Parathyroid adenoma (tissue), 2 donors: ENCODE measurements around the gene FBLN7.

Experiments used
- H2AFZ ChIP-seq: fragments of 300-600 bp; sonication (generic); one replicate; pipeline ENCODE4 v1.7.0; 2017; ENCODE audit warnings: antibody characterized with exemption, mild to moderate bottlenecking
- H3K27ac ChIP-seq: fragments of 300-600 bp; sonication (generic); one replicate; pipeline ENCODE4 v1.7.0; 2017
- H3K27me3 ChIP-seq: fragments of 300-600 bp; sonication (generic); one replicate; pipeline ENCODE4 v1.7.0; 2017; ENCODE audit warnings: low read length; ENCODE audit not compliant: control insufficient read depth, insufficient read depth
- H3K36me3 ChIP-seq: fragments of 300-600 bp; sonication (generic); one replicate; pipeline ENCODE4 v1.7.0; 2017; ENCODE audit warnings: low read length; ENCODE audit not compliant: control insufficient read depth, insufficient read depth
- H3K4me1 ChIP-seq: fragments of 300-600 bp; sonication (generic); one replicate; pipeline ENCODE4 v1.7.0; 2017; ENCODE audit warnings: control low read depth
- H3K4me2 ChIP-seq: fragments of 300-600 bp; sonication (generic); one replicate; pipeline ENCODE4 v1.7.0; 2017; ENCODE audit warnings: low read length
- H3K4me3 ChIP-seq: fragments of 300-600 bp; sonication (generic); one replicate; pipeline ENCODE4 v1.7.0; 2017; ENCODE audit warnings: low read depth, low read length
- H3K79me2 ChIP-seq: fragments of 300-600 bp; sonication (generic); one replicate; pipeline ENCODE4 v1.7.0; 2017; ENCODE audit warnings: control low read depth
- H3K9ac ChIP-seq: fragments of 300-600 bp; sonication (generic); one replicate; pipeline ENCODE4 v1.7.0; 2017; ENCODE audit warnings: mild to moderate bottlenecking
- H3K9me3 ChIP-seq: fragments of 300-600 bp; sonication (generic); one replicate; pipeline ENCODE4 v1.7.0; 2017; ENCODE audit warnings: low read length; ENCODE audit not compliant: control insufficient read depth
- TF ChIP-seq, protein P1 (sequence below): fragments of 300-600 bp; sonication (generic); IDR thresholded peaks from one replicate; pipeline ENCODE4 v1.7.0; 2017; ENCODE audit warnings: antibody characterized with exemption, mild to moderate bottlenecking
- donor health status: primary hyperparathyroidism.

The FBLN7 gene

DNA sequence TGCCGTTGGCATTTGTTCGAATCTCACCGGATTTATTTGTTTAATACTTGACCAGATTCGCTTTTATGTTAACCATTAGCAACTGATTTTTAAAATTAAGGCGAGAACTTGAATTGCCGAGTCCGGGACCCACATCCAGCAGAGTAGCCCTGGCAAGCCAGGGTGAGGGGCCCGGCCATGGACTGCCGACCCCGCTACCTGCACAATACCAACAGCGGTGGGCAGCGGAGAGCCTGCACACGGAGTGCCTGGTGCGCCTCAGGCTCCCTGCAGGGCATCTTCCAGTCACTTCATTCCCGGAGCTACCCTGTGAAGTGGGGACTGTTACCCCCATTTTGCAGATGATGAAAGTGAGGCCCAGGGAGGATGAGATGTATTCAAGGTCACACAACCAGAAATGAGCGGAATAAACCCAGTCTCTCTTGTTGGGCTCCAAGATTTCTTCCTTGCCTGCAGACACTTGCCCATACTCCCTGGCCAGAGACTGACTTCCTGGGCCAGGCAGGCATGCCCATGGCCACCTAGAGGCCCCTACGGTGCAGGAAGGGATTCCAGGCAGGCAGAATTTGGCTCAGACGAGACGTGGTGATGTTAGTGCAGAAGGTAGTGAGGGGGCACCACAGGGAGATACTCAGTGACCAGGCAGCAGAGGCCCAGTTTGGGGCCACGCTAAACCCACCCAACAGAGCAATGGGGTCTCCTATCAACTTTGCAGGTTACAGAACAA is 2.9 kb downstream of the FBLN7 start:
- Histone ChIP-seq H2AFZ (no peak overlapping the region), H3K9me3 (no peaks in the 10 kb centered on the region), H3K36me3 (no peaks in the 10 kb centered on the region), H3K4me1 (peaks cover 5% of the 10 kb centered on the region), H3K4me3 (no peak overlapping the region), H3K27me3 (no peaks in the 10 kb centered on the region), H3K27ac (no peak overlapping the region), H3K4me2 (no peak overlapping the region), H3K79me2 (no peaks in the 10 kb centered on the region), H3K9ac (no peak overlapping the region)
- TF ChIP-seq, protein P1, sequence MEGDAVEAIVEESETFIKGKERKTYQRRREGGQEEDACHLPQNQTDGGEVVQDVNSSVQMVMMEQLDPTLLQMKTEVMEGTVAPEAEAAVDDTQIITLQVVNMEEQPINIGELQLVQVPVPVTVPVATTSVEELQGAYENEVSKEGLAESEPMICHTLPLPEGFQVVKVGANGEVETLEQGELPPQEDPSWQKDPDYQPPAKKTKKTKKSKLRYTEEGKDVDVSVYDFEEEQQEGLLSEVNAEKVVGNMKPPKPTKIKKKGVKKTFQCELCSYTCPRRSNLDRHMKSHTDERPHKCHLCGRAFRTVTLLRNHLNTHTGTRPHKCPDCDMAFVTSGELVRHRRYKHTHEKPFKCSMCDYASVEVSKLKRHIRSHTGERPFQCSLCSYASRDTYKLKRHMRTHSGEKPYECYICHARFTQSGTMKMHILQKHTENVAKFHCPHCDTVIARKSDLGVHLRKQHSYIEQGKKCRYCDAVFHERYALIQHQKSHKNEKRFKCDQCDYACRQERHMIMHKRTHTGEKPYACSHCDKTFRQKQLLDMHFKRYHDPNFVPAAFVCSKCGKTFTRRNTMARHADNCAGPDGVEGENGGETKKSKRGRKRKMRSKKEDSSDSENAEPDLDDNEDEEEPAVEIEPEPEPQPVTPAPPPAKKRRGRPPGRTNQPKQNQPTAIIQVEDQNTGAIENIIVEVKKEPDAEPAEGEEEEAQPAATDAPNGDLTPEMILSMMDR, result no peak

DNA sequence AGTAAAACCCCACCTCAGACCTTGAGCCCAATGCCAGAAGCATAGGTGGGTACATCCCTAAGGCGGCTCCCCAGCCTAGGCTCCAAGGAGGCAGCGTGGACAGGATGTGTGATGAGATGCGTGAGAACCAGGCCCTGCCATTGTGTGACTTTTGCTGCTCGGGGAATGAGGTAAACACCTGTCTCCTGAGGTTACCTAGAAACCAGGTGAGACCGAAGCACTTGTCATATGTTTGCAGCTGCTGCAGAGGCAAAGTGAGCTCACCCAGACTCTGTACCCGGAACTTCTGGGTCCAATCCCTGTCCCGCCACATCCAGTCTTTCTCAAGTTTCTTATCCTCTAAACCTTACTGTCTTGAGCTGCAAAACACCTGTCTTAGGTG is 3.4 kb downstream of the FBLN7 start:
- no peak overlapping the region for H3K9ac ChIP-seq
- H3K4me3 ChIP-seq, result no peak overlapping the region
- no peaks in the 10 kb centered on the region for H3K27me3 ChIP-seq
- H3K36me3 ChIP-seq, result no peaks in the 10 kb centered on the region
- H3K4me1 ChIP-seq, result no peaks in the 10 kb centered on the region
- H3K79me2 ChIP-seq, result no peaks in the 10 kb centered on the region
- no peak overlapping the region for H3K27ac ChIP-seq
- H2AFZ ChIP-seq, result no peak overlapping the region
- no peaks in the 10 kb centered on the region for H3K9me3 ChIP-seq
- no peak overlapping the region for H3K4me2 ChIP-seq
- TF ChIP-seq, protein P1, result no peak

DNA sequence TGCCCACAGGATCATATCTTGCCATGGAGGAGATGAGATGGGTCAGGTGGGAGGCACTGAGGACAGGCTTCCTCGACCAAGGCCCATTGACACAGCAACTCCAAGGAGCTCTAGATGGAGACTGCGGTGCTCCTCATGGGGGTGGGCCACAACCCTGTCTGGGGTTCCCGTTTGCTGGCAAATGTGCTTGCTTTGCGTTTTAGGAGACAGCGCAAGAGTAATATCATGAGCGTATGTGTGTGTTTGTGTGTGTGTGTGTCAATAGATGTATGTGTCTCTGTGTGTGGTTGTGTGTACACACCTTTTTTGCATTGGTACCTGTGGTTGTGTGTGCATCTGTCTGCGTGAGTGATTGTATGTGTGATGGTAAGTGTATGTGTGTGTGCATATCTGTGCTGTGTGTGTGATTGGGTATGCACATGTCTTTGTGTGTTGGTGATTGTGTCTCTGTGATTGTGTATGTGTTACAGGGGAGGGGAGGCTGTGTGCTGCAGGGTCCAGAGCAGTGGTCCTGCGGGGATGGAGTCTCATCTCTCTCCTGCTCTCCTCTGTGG is 4.4 kb downstream of the FBLN7 start:
- Histone ChIP-seq H3K4me2 (no peak overlapping the region), H3K36me3 (no peaks in the 10 kb centered on the region), H3K4me1 (no peaks in the 10 kb centered on the region), H3K9ac (no peak overlapping the region), H3K79me2 (no peaks in the 10 kb centered on the region), H2AFZ (no peak overlapping the region), H3K9me3 (no peaks in the 10 kb centered on the region), H3K27ac (no peak overlapping the region), H3K27me3 (no peaks in the 10 kb centered on the region), H3K4me3 (no peak overlapping the region)
- TF ChIP-seq, protein P1, result no peak

DNA sequence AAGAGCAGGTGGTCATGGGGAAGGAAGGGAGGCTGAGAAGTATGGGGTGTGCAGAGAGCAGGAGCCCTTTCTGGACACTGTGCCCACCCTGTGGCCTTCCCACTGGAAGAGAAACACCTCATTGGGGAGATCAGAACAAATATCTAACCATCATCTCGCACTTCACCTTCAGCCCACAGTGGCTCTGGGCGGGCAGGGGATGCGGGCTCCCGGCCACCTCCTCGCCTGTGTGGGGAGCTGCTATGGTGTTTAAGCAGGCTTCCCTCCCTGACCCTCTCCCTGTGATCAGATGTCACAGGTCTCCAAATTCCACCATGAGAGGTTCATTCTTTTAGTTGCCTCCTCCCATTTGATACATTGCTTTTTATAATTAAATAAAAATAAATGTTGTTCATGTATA is 5.0 kb downstream of the FBLN7 start:
- Histone ChIP-seq H3K4me3 (no peak overlapping the region), H3K27me3 (no peaks in the 10 kb centered on the region), H3K4me1 (no peaks in the 10 kb centered on the region), H3K27ac (no peak overlapping the region), H3K36me3 (no peaks in the 10 kb centered on the region), H3K9ac (no peak overlapping the region), H3K79me2 (no peaks in the 10 kb centered on the region), H3K4me2 (no peak overlapping the region), H3K9me3 (no peaks in the 10 kb centered on the region), H2AFZ (no peak overlapping the region)
- TF ChIP-seq, protein P1, result no peak

DNA sequence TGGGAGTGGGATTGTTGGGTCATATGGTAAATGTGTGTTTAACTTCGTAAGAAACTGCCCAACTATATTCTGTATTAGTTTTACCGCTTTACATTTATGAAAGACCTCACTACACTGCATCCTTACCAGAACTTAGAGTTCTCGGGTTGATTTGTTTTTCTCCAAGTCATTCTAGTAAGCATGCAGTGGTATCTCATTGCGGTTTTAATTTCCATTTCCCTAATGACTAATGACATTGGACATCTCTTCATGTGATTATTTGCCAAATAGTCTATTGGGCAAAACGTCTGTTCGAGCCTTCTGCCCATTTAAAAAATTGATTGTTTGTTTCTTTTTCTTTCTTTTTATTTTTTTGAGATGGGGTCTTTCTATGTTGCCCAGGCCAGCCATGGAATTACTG is 6.8 kb downstream of the FBLN7 start:
- Histone ChIP-seq H3K4me2 (no peak overlapping the region), H3K4me3 (no peak overlapping the region), H3K4me1 (no peaks in the 10 kb centered on the region), H3K36me3 (no peaks in the 10 kb centered on the region), H2AFZ (no peak overlapping the region), H3K9ac (no peak overlapping the region), H3K79me2 (no peaks in the 10 kb centered on the region), H3K27me3 (no peaks in the 10 kb centered on the region), H3K27ac (no peak overlapping the region), H3K9me3 (no peaks in the 10 kb centered on the region)
- TF ChIP-seq, protein P1, result no peak
